ENCODE results near the gene HLA-DMA. TPM values are rescaled to one million over a fixed set of nuclear protein-coding genes. Genes with fewer than 3 reads are reported as not detected.

Gene HLA-DMA
- total and polyA plus RNA-seq, 12 donors, result 8.5 to 269 (median 123) TPM

- no peaks in the 10 kb centered on the region for H3K36me3 ChIP-seq (replicated peaks in 1 of 2)
- no peaks in the 10 kb centered on the region for H3K27me3 ChIP-seq
- H3K27ac ChIP-seq, result peak overlapping the region in 2 of 5 donors; percentile 51 to 79
- DNase-seq, result no peak
- 87 to 94% (median 90%) methylated on average over 4 of the region's 4 CpGs for WGBS, 4 donors
- TF ChIP-seq, protein P1, sequence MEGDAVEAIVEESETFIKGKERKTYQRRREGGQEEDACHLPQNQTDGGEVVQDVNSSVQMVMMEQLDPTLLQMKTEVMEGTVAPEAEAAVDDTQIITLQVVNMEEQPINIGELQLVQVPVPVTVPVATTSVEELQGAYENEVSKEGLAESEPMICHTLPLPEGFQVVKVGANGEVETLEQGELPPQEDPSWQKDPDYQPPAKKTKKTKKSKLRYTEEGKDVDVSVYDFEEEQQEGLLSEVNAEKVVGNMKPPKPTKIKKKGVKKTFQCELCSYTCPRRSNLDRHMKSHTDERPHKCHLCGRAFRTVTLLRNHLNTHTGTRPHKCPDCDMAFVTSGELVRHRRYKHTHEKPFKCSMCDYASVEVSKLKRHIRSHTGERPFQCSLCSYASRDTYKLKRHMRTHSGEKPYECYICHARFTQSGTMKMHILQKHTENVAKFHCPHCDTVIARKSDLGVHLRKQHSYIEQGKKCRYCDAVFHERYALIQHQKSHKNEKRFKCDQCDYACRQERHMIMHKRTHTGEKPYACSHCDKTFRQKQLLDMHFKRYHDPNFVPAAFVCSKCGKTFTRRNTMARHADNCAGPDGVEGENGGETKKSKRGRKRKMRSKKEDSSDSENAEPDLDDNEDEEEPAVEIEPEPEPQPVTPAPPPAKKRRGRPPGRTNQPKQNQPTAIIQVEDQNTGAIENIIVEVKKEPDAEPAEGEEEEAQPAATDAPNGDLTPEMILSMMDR (IDR thresholded peaks at IDR 0.05), result no peak
- no peak for TF ChIP-seq POLR2A (IDR thresholded peaks at IDR 0.05)
- H3K4me1 ChIP-seq (replicated peaks in 1 of 2), result peaks cover 0 to 16% of the 10 kb centered on the region in 2 donors
- no peaks in the 10 kb centered on the region for H3K9me3 ChIP-seq (replicated peaks in 1 of 3)
- intact Hi-C loops (cut with DNase I), result loop anchor here in 1 of 2 donors (10.0 kb wide), 1 partner anchor 51 kb away; no protein-coding TSS in a partner anchor
- H3K4me3 ChIP-seq, result no peak overlapping the region
Measured at GRCh38 chr6:32935551-32936238, 17.2 kb downstream of the HLA-DMA start.

DNA sequence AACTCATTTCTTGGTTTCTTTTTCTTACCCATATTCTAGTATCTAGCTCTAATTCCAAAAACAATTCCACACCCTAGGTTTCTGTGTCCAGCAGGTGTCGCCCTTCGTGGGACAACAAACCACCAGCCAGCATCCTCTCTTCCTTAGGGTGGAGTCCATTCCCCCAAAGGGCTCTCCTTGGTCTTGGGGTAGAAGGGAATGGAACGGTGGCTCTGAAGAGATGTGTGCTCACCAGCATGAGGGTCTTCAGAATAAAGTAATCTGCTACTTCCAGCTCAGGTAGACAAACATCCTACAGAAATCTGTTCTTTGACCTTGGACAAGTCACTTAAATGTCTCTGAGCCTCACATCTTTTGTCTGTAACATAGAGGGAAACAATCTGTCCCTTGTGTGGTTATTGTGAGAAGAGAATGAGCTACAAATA, 19.2 kb downstream of the HLA-DMA start:
- WGBS, 4 donors, result 6 to 13% (median 7%) methylated on average over 3 of the region's 3 CpGs
- TF ChIP-seq, protein P1 (IDR thresholded peaks at IDR 0.05), result peak; percentile 66 to 81 (median 76)
- no peak for TF ChIP-seq POLR2A (IDR thresholded peaks at IDR 0.05)
- peak; percentile 69 to 94 (median 79) for DNase-seq
- intact Hi-C loops (cut with DNase I), result loop anchor here (2.0 to 10.0 kb wide), 3 partner anchors 49 to 51 kb away; no protein-coding TSS in a partner anchor
- Histone ChIP-seq H3K9me3 (replicated peaks in 1 of 3) (no peaks in the 10 kb centered on the region), H3K27me3 (no peaks in the 10 kb centered on the region), H3K27ac (peak overlapping the region in 1 of 5 donors; percentile 24), H3K4me1 (replicated peaks in 1 of 2) (peaks cover 0 to 10% of the 10 kb centered on the region in 2 donors), H3K4me3 (no peak overlapping the region), H3K36me3 (replicated peaks in 1 of 2) (no peaks in the 10 kb centered on the region)

- Histone ChIP-seq H3K27me3 (no peaks in the 10 kb centered on the region), H3K4me3 (no peak overlapping the region), H3K27ac (no peak overlapping the region), H3K4me1 (replicated peaks in 1 of 2) (peaks cover 0 to 10% of the 10 kb centered on the region in 2 donors), H3K36me3 (replicated peaks in 1 of 2) (no peaks in the 10 kb centered on the region), H3K9me3 (replicated peaks in 1 of 3) (no peaks in the 10 kb centered on the region)
- no peak for TF ChIP-seq POLR2A (IDR thresholded peaks at IDR 0.05)
- TF ChIP-seq, protein P1 (IDR thresholded peaks at IDR 0.05), result no peak
- intact Hi-C loops (cut with DNase I), result loop anchor here (2.0 to 10.0 kb wide), 3 partner anchors 47 to 53 kb away; no protein-coding TSS in a partner anchor
- no peak for DNase-seq
- WGBS, 4 donors, result 58 to 69% (median 64%) methylated on average over 7 of the region's 7 CpGs
Measured at GRCh38 chr6:32932132-32932868, 20.6 kb downstream of the HLA-DMA start.

GRCh38 chr6:32931211-32931610, 21.7 kb downstream of the HLA-DMA start:
- TF ChIP-seq POLR2A (IDR thresholded peaks at IDR 0.05), result no peak
- TF ChIP-seq, protein P1 (IDR thresholded peaks at IDR 0.05), result no peak
- intact Hi-C loops (cut with DNase I), result loop anchor here (5.0 to 10.0 kb wide), 2 partner anchors 46 to 51 kb away; no protein-coding TSS in a partner anchor
- 0 to 2% (median 0%) methylated on average over 1 of the region's 1 CpG for WGBS, 4 donors

More at GRCh38 chr6:32931211-32931610, 21.7 kb downstream of the HLA-DMA start:
- Histone ChIP-seq H3K36me3 (replicated peaks in 1 of 2) (no peaks in the 10 kb centered on the region), H3K9me3 (replicated peaks in 1 of 3) (no peaks in the 10 kb centered on the region), H3K4me3 (no peak overlapping the region), H3K27ac (peak overlapping the region in 1 of 5 donors; percentile 44), H3K27me3 (no peaks in the 10 kb centered on the region), H3K4me1 (replicated peaks in 1 of 2) (peaks cover 0 to 10% of the 10 kb centered on the region in 2 donors)
- DNase-seq, result peak in 4 of 7 donors; percentile 41 to 74 (median 65)

All from adrenal gland (tissue), 12 donors.